Measurements from ENCODE around the gene ENTPD7.
"Not testable (repeated sequence)": the region's sequence is repeated elsewhere in the genome, so short reads cannot be mapped to it uniquely, and the experiment has no call there.

Gene ENTPD7

GRCh38 chr10:99693933-99694583, 34.7 kb downstream of the ENTPD7 start:
- peak; percentile 90 for DNase-seq (ENCODE audit: low read depth)

GRCh38 chr10:99695761-99696160, 36.5 kb downstream of the ENTPD7 start:
- peak; percentile 52 for DNase-seq (ENCODE audit: low read depth)

GRCh38 chr10:99698504-99699080, 39.3 kb downstream of the ENTPD7 start:
- DNase-seq (ENCODE audit: low read depth): peak; percentile 20

DNA sequence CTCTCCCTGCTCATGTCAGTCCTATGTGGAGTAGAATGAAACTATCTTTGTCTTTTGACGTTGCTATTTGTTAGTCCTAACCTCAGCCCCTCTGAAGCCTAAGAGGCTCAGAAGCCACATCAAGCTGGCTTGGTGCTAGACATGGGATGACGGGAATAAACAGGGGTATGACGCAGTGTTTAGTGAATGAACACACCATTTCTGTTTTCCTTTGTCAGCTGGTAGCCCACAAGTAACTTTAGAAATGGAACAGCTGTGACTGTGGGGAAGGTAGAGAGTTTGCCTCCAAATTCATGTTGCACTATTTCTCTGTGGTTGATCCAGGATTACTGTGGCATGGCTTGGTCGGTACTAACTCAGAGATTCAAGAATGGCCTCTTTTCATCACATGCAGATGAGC, 41.3 kb downstream of the ENTPD7 start:
- no peak for DNase-seq (ENCODE audit: low read depth)

DNA sequence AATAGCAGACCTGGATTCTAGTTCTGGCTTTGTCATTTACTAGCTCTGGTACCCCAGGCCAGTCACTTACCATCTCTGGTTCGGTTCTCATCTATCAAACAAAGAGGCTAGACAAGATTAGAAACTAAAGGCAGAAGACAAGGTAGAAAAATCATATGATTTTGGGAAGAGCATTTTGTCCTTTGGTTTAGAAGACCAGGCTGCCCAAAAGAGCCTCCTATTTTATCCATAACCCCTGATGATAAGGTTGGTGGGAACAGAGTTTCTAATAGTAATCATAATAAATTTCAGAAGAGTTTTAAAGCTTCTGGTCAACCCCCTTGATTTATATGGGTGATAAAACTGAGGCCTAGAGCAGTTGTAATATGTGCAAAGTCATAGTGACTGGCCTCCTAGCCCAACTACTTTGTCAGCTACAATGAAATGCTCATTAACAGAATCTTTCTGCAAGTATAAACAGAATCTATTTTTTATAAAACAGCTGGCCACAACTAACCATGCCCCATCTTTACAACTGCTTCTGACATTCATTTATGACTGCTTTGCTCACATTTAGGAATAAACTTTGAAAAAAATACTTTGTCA, 49.2 kb downstream of the ENTPD7 start:
- DNase-seq (ENCODE audit: low read depth): no peak

DNA sequence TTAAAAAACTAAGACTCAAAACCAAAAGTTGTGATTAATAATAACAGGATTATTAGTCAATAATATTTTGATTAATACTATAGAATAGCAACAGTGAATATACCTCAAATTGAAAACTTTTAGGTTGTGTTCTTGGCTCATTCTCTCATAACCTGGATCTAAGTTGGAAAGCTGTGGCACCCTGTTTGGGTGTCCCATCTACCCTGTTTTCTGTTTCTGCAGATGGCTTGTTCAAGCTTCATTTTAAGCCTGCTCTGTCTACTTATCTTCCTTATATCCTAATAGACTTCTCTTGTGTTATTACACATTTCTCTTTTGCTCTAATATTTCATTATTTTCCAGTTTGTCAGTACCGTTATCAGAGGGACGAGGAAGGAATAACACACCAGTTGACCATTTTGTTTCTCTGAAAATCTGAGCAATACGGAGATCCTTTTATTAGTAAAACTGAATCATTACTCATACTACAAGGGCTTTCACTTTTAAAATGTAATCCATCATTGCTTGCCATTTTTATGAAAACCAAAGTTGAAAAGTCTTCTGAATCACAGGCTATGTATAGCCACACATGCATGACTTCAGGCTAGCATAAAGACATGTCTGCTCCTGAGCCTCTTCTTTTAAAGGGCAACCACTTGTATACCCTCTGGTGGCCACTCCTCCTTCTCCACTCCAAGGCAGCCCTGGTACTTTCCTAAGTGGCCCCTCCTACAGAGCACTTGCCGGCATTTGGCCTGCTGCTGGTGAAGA, 50.3 kb downstream of the ENTPD7 start:
- peak; percentile 44 for DNase-seq (ENCODE audit: low read depth)

- peak; percentile 81 for DNase-seq (ENCODE audit: low read depth)
Observed at GRCh38 chr10:99711129-99711719, 51.9 kb downstream of the ENTPD7 start.

DNA sequence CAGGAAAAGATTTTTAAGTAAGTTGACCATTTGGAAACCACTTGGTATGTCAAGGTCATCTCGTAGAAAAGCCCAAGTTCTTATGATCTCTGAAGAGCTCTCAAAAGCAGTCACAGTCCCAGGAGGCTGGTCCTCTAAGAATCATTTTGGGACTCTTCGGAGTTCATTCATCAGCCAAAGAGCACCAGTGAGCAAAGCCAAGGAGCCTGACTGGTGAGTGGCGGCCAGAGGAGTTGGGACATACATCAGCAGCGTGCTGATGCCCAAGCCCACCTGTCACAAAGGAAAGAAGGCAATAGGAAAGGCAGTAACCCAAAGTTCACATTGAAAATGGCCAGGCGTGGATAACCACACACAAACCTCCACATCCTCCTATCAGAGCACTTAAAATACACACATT, 55.1 kb downstream of the ENTPD7 start:
- no peak for DNase-seq (ENCODE audit: low read depth)

DNA sequence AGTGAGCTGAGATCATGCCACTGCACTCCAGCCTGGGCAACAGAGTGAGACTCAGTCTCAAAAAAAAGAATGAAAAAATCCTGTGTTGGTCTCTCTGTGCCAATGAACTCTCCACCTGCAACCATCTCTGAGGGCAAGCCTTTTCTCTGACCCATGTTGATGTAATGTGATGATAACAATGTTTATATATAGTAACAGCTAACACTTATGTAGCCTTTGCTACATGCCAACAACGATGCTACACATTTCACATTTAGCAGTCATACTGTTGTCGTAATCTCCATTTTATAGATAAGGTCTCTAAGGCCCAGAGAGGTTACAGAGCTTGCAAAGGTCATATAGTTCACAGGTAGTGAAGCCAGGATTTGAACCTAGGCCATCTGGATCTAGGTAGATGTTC, 61.1 kb downstream of the ENTPD7 start:
- no peak for DNase-seq (ENCODE audit: low read depth)

GRCh38 chr10:99730026-99730425, 70.7 kb downstream of the ENTPD7 start:
- DNase-seq (ENCODE audit: low read depth): peak; percentile 46

- peak; percentile 21 for DNase-seq (ENCODE audit: low read depth)
Observed at GRCh38 chr10:99731306-99732032, 72.2 kb downstream of the ENTPD7 start.

- peak; percentile 98 for DNase-seq (ENCODE audit: low read depth)
Observed at GRCh38 chr10:99732033-99732842, 72.9 kb downstream of the ENTPD7 start, which contains the start of the genes COX15 and CUTC. COX15 (minus strand) TSS chr10:99732127; CDS start chr10:99732049, 78 bp downstream. CUTC (plus strand) TSS chr10:99732234; CDS start chr10:99732349, 115 bp downstream.

DNA sequence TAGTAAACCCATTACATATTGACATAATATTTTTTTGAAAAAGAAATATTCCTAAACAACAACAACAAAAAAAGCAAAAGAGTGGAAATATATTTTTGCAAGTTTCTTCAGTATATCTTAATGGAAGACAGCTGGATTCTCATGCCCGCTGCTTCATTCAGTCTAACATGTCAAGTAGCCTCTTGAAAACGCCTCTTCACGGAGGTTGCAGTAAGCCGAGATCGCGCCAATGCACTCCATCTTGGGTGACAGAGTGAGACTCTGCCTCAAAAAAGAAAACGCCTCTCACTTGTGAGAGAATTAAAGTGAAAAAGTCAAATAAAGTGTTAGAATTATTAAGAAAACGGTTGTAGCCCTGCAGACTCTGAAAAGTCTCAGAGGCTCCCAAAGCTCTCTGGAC, 74.1 kb downstream of the ENTPD7 start:
- peak; percentile 25 for DNase-seq (ENCODE audit: low read depth)

DNA sequence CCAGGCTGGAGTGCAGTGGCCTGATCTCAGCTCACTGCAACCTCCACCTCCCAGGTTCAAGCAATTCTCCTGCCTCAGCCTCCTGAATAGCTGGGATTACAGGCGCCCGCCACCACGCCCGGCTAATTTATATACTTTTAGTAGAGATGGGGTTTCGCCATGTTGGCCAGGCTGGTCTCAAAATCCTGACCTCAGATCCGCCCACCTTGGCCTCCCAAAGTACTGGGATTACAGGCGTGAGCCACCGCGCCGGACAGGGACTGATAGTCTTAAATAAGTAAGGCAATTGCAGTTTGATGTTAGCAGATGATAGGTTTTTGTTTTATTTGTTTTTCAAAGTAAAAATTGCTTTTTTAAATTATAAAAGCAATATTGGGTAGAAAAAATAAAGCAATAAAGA, 74.8 kb downstream of the ENTPD7 start:
- DNase-seq (ENCODE audit: low read depth): not testable (repeated sequence)

DNA sequence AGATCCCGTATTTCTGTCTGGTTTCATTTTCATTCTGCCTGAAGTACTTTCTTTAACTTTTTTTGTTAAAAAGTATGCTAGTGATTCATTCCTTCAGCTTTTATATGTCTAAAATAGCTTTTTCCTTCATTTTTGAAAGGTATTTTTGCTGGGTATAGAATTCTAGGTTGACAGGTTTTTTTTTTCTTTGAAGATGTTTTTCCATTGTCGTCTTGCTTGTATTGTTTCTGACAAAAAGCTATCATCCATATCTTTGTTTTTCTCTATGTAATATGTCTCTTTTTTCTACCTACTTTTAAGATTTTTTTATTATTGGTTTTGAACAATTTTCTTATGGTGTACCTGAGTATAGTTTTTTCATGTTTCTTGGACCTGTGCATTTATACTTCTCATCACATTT, 81.0 kb downstream of the ENTPD7 start:
- DNase-seq (ENCODE audit: low read depth): no peak

DNA sequence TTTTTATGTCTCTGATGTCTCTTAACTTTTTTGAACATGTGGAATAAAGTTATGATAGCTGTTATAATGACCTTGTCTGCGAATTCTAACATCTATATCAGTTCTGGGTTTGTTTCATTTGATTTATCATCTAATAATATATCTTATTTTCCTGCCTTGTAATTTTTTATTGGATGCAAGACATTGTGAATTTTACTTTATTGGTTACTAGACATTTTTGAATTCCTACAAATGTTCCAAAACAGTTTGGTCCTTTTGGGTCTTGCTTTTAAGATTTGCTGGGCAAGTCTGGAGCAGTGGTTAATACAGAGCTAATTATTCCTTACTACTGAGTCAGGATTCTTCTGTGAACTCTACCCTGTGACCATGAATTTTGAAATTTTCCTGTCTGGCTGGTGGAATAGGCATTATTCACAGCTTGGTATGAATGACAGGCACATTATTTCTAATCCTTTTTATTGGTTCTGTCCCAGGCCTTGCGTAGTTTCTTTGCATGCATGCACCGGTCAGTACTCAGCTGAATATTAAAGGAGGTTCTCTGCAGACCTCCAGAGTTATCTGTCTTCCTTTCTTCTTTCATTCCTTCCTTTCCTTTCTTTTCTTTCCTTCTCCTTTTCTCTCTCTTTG, 81.7 kb downstream of the ENTPD7 start:
- no peak for DNase-seq (ENCODE audit: low read depth)

DNA sequence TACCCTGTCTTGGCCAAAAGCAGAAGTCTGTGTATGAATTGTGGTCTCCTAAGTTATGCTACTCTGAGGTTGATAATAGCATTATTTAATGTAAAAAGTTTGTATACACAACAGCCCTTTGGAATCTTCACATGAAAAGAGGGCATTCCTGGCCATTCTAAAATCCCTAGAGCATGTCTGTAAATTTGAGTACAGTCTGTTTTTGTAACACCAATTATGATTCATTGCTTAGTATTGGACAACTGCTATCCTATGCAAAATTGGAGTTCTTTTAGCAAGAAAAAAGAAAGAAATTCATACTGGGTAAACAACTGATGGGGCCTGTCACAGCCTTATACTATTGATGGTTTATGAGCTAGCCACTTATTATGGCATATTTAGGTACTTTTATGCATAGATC, 82.9 kb downstream of the ENTPD7 start:
- peak; percentile 38 for DNase-seq (ENCODE audit: low read depth)

- DNase-seq (ENCODE audit: low read depth): peak; percentile 58
Observed at GRCh38 chr10:99742701-99743100, 83.4 kb downstream of the ENTPD7 start.

DNA sequence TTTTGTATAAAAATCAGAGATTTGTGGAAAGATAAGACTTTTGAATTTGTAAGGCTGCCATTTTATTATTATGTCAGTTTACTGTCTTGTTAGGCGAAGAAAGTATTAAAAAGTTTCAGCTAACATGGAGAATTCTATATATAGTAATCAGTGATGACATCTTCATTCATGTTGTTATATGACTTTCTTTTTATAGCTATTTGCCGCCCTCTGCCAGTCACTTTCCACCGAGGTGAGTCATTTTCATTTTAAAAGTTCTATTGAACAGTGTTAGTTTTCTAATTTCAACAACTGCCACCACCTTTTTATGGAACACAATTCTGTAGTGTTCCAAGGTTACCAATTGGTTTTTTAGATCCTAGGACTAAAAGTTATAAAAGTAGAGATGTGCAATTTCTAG, 84.5 kb downstream of the ENTPD7 start:
- DNase-seq (ENCODE audit: low read depth): no peak

DNA sequence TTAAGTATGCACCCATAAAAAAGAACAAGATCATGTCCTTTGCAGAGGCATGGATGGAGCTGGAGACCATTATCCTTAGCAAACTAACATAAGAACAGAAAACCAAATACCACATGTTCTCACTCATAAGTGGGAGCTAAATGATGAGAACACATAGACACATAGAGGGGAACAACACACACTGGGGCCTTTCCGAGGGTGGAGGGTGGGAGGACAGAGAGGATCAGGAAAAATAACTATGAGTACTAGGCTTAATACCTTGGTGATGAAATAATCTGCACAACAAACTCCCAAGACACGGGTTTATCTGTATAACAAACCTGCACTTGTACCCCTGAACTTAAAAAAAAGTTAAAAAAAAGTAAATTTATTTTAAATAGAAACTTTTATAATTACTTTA, 86.9 kb downstream of the ENTPD7 start:
- DNase-seq (ENCODE audit: low read depth): not testable (repeated sequence)

All from ELR (cell line).